ENCODE data around the gene PSMB5. TPM values are rescaled to one million over a fixed set of nuclear protein-coding genes. Genes with fewer than 3 reads are reported as not detected.

The PSMB5 gene
- total RNA-seq: 10 to 100 TPM; 15.7 to 19.1 (median 16.4) TPM
- total RNA-seq (2013): 19.9 TPM

GRCh38 chr14:23034498-23035302 lies at the start of gene PSMB5:
TSS of gene PSMB5 (minus strand) at chr14:23034900. CDS start at chr14:23034881, 19 bp downstream.
- DNase-seq (peak; percentile 76 to 96), ATAC-seq (peak; percentile 93 to 98 (median 94))
- peak within 1 kb of the TSS; percentile 93 for H3K27ac ChIP-seq (ENCODE audit: low read length)
- peak within 1 kb of the TSS; percentile 74 for H3K4me3 ChIP-seq (ENCODE audit: low read length)
- no peaks in the 10 kb centered on the region for H3K27me3 ChIP-seq (ENCODE audit: control insufficient read depth, insufficient read depth, low read length)
- H3K4me3 Mint-ChIP-seq: peak within 1 kb of the TSS; percentile 90
- H3K4me1 Mint-ChIP-seq: peaks cover 25 to 32% of the 10 kb centered on the region in 2 donors
- no peaks in the 10 kb centered on the region for H3K27me3 Mint-ChIP-seq (ENCODE audit: low read depth in 2 of 2)
- H3K4me1 ChIP-seq (ENCODE audit: control insufficient read depth, insufficient read depth, low read length): peaks cover 15% of the 10 kb centered on the region
- peaks cover 9% of the 10 kb centered on the region for H3K36me3 Mint-ChIP-seq
- TF ChIP-seq CTCF (IDR thresholded peaks at IDR 0.05): no peak
- intact Hi-C loops (cut with micrococcal nuclease): loop anchor here (1.0 to 2.0 kb wide), 3 partner anchors 27 to 105 kb away; partner anchors contain the start of genes ACIN1, C14orf119 and PRMT5
- H3K9me3 Mint-ChIP-seq: no peaks in the 10 kb centered on the region
- under 1% methylated on average over 36 of the region's 36 CpGs for WGBS (ENCODE audit: insufficient coverage)
- H3K27ac Mint-ChIP-seq: peak within 1 kb of the TSS; percentile 98 to 100
- peaks cover 14% of the 10 kb centered on the region for H3K36me3 ChIP-seq (ENCODE audit: control insufficient read depth, insufficient read depth, low read length)
- H3K9me3 ChIP-seq (ENCODE audit: control insufficient read depth, insufficient read depth, low read length): no peaks in the 10 kb centered on the region

GRCh38 chr14:23080474-23080873 lies 45.8 kb upstream of the PSMB5 start:
- peaks cover 31% of the 10 kb centered on the region for H3K36me3 Mint-ChIP-seq
- no peak for DNase-seq

GRCh38 chr14:23079716-23080115 lies 45.0 kb upstream of the PSMB5 start:
- TF ChIP-seq CTCF (IDR thresholded peaks at IDR 0.05): no peak
- Mint-ChIP-seq H3K4me1 (peaks cover 0 to 5% of the 10 kb centered on the region in 2 donors), H3K36me3 (peaks cover 29% of the 10 kb centered on the region), H3K9me3 (no peaks in the 10 kb centered on the region), H3K4me3 (no peak overlapping the region), H3K27ac (peak overlapping the region; percentile 14 to 53), H3K27me3 (ENCODE audit: low read depth in 2 of 2) (no peaks in the 10 kb centered on the region)
- Histone ChIP-seq H3K4me1 (ENCODE audit: control insufficient read depth, insufficient read depth, low read length) (no peaks in the 10 kb centered on the region), H3K9me3 (ENCODE audit: control insufficient read depth, insufficient read depth, low read length) (no peaks in the 10 kb centered on the region), H3K27me3 (ENCODE audit: control insufficient read depth, insufficient read depth, low read length) (no peaks in the 10 kb centered on the region), H3K4me3 (ENCODE audit: low read length) (no peak overlapping the region), H3K36me3 (ENCODE audit: control insufficient read depth, insufficient read depth, low read length) (peaks cover 83% of the 10 kb centered on the region), H3K27ac (ENCODE audit: low read length) (no peak overlapping the region)
- DNase-seq (no peak), ATAC-seq (no peak)
- intact Hi-C loops (cut with micrococcal nuclease): no loop called here
- WGBS (ENCODE audit: insufficient coverage): 98% methylated on average over 2 of the region's 2 CpGs

More at GRCh38 chr14:23080474-23080873, 45.8 kb upstream of the PSMB5 start:
- Mint-ChIP-seq H3K9me3 (no peaks in the 10 kb centered on the region), H3K4me1 (peaks cover under 1 to 6% of the 10 kb centered on the region in 2 donors), H3K27me3 (ENCODE audit: low read depth in 2 of 2) (no peaks in the 10 kb centered on the region), H3K4me3 (no peak overlapping the region), H3K27ac (peak overlapping the region; percentile 14 to 53)
- Histone ChIP-seq H3K4me3 (ENCODE audit: low read length) (no peak overlapping the region), H3K4me1 (ENCODE audit: control insufficient read depth, insufficient read depth, low read length) (no peaks in the 10 kb centered on the region), H3K36me3 (ENCODE audit: control insufficient read depth, insufficient read depth, low read length) (peaks cover 84% of the 10 kb centered on the region), H3K9me3 (ENCODE audit: control insufficient read depth, insufficient read depth, low read length) (no peaks in the 10 kb centered on the region), H3K27ac (ENCODE audit: low read length) (no peak overlapping the region), H3K27me3 (ENCODE audit: control insufficient read depth, insufficient read depth, low read length) (no peaks in the 10 kb centered on the region)
- ATAC-seq: no peak
- no peak for TF ChIP-seq CTCF (IDR thresholded peaks at IDR 0.05)
- 90% methylated on average over 1 of the region's 1 CpG for WGBS (ENCODE audit: insufficient coverage)
- intact Hi-C loops (cut with micrococcal nuclease): no loop called here
